Activated CD4-positive, alpha-beta memory T cell treated with anti-CD3 and anti-CD28 coated beads, Interleukin-2, amount 10 ng/mL, durations not matched to agents 7 days and 5 days (primary cell): ENCODE measurements around the gene ASB10. TPM values are rescaled to one million over a fixed set of nuclear protein-coding genes. Genes with fewer than 3 reads are reported as not detected.

Experiments used
- CTCF ChIA-PET: fragments of 350-600 bp; sonication (Branson Sonifier 250); formaldehyde crosslinking; loops from one replicate; lab custom pipeline; 2021; ENCODE audit warnings: antibody characterized with exemption, inconsistent platforms; lab: Charles Lee
- POLR2A ChIA-PET: fragments of 350-600 bp; sonication (Branson Sonifier 250); formaldehyde crosslinking; loops from one replicate; lab custom pipeline; 2021; ENCODE audit warnings: antibody characterized with exemption; lab: Charles Lee
- DNase-seq: peaks from one replicate; pipeline ENCODE4 v3.0.0-alpha.2; 2020
- H3K27ac Mint-ChIP-seq: one replicate; pipeline ENCODE4 v1.8.0; 2021; ENCODE audit warnings: mild to moderate bottlenecking, mixed read lengths
- H3K27me3 Mint-ChIP-seq: one replicate; pipeline ENCODE4 v1.8.0; 2021; ENCODE audit warnings: mixed read lengths
- H3K36me3 Mint-ChIP-seq: one replicate; pipeline ENCODE4 v1.8.0; 2021; ENCODE audit warnings: low read depth, mixed read lengths
- H3K4me1 Mint-ChIP-seq: one replicate; pipeline ENCODE4 v1.8.0; 2021; ENCODE audit warnings: mixed read lengths
- H3K4me3 Mint-ChIP-seq: one replicate; pipeline ENCODE4 v1.8.0; 2021; ENCODE audit warnings: mild to moderate bottlenecking, mixed read lengths
- H3K9me3 Mint-ChIP-seq: one replicate; pipeline ENCODE4 v1.8.0; 2021; ENCODE audit warnings: mixed read lengths
- total RNA-seq, 2 experiments: library from RNA; stranded (reverse); gene quantifications; one replicate each; pipeline ENCODE4 v1.2.3, GENCODE V29; 2021

The ASB10 gene
- total RNA-seq, 2 experiments from 2014 or later = not detected

- CTCF ChIA-PET = no interaction called here
- H3K4me1 Mint-ChIP-seq = peaks cover 2% of the 10 kb centered on the region
- H3K4me3 Mint-ChIP-seq = no peak overlapping the region
- H3K27ac Mint-ChIP-seq = no peak overlapping the region
- H3K9me3 Mint-ChIP-seq = no peaks in the 10 kb centered on the region
- POLR2A ChIA-PET = interaction anchor here (0.6 kb wide), 1 partner anchor 187 kb away, joined by 3 read pairs; no protein-coding TSS in a partner anchor
- peaks cover 2% of the 10 kb centered on the region for H3K36me3 Mint-ChIP-seq
- H3K27me3 Mint-ChIP-seq = no peaks in the 10 kb centered on the region
- no peak for DNase-seq
Observed at GRCh38 chr7:151128144-151128543, 58.9 kb downstream of the ASB10 start.

- Mint-ChIP-seq H3K4me1 (peaks cover 2% of the 10 kb centered on the region), H3K4me3 (no peak overlapping the region)
- CTCF ChIA-PET = no interaction called here
Observed at GRCh38 chr7:151126491-151127137, 60.4 kb downstream of the ASB10 start.

GRCh38 chr7:151125846-151126481, 61.1 kb downstream of the ASB10 start:
- Mint-ChIP-seq H3K4me3 (no peak overlapping the region), H3K4me1 (peaks cover 2% of the 10 kb centered on the region), H3K36me3 (peaks cover 2% of the 10 kb centered on the region), H3K27ac (no peak overlapping the region), H3K9me3 (no peaks in the 10 kb centered on the region), H3K27me3 (no peaks in the 10 kb centered on the region)
- POLR2A ChIA-PET = no interaction called here
- CTCF ChIA-PET = interaction anchor here (1.0 kb wide), 1 partner anchor 15 kb away, joined by 3 read pairs; no protein-coding TSS in a partner anchor
- DNase-seq = no peak

More at GRCh38 chr7:151126491-151127137, 60.4 kb downstream of the ASB10 start:
- no peak overlapping the region for H3K27ac Mint-ChIP-seq
- no peak for DNase-seq
- POLR2A ChIA-PET = interaction anchor here (1.0 kb wide), 1 partner anchor 106 kb away, joined by 3 read pairs; the partner anchor contains the start of gene CHPF2
- peaks cover 2% of the 10 kb centered on the region for H3K36me3 Mint-ChIP-seq
- no peaks in the 10 kb centered on the region for H3K27me3 Mint-ChIP-seq
- H3K9me3 Mint-ChIP-seq = no peaks in the 10 kb centered on the region

Other genes starting within 250 kb of the ASB10 start
- under 1 TPM; 0.15 to 0.38 TPM for gene KCNH2, start 208.9 kb downstream of the ASB10 start, total RNA-seq
- gene NOS3, start 196.2 kb downstream of the ASB10 start, total RNA-seq = 10 to 100 TPM; 27.7 to 30.2 TPM
- gene ATG9B, start 162.8 kb downstream of the ASB10 start, total RNA-seq = 1 to 10 TPM; 7.9 to 8.6 TPM
- 10 to 100 TPM; 51.2 to 53.3 TPM for gene ABCB8, start 158.8 kb downstream of the ASB10 start, total RNA-seq
- 1 to 10 TPM; 5.5 to 6.2 TPM for gene ASIC3, start 138.7 kb downstream of the ASB10 start, total RNA-seq
- 10 to 100 TPM; 17.6 to 18.2 TPM for gene CDK5, start 129.4 kb downstream of the ASB10 start, total RNA-seq
- gene SLC4A2, start 127.7 kb downstream of the ASB10 start, total RNA-seq = 100 to 1,000 TPM in 1 of 2 experiments, 10 to 100 TPM in 1; 94.6 to 109 TPM
- 10 to 100 TPM; 70.0 to 72.7 TPM for gene FASTK, start 106.4 kb downstream of the ASB10 start, total RNA-seq
- gene TMUB1, start 103.8 kb downstream of the ASB10 start, total RNA-seq = 10 to 100 TPM; 80.3 to 81.1 TPM
- gene AGAP3, start 100.8 kb downstream of the ASB10 start, total RNA-seq = 10 to 100 TPM; 30.1 to 31.5 TPM
- not detected for gene GBX1, start 19.6 kb downstream of the ASB10 start, total RNA-seq
- gene H2BK1, start 23.2 kb upstream of the ASB10 start, total RNA-seq = not detected
- gene ABCF2, start 40.0 kb upstream of the ASB10 start, total RNA-seq = 10 to 100 TPM; 23.1 to 27.6 TPM
- 10 to 100 TPM; 56.0 to 56.4 TPM for gene CHPF2, start 45.2 kb upstream of the ASB10 start, total RNA-seq
- gene SMARCD3, start 61.4 kb upstream of the ASB10 start, total RNA-seq = 1 to 10 TPM; 1.5 to 2.7 TPM
- 10 to 100 TPM; 62.1 to 67.3 TPM for gene NUB1, start 154.6 kb upstream of the ASB10 start, total RNA-seq
- 1 to 10 TPM in 1 of 2 experiments, under 1 TPM in 1; 0.50 to 1.1 TPM for gene WDR86, start 222.8 kb upstream of the ASB10 start, total RNA-seq